NCI-H146 (cell line): Measurements from ENCODE around the gene CIITA.
"Not testable (repeated sequence)": the region's sequence is repeated elsewhere in the genome, so short reads cannot be mapped to it uniquely, and the experiment has no call there.

Source experiments
- DNase-seq: peaks from one replicate; lab custom pipeline; 2025; lab: John Stamatoyannopoulos, UW

Gene CIITA

DNA sequence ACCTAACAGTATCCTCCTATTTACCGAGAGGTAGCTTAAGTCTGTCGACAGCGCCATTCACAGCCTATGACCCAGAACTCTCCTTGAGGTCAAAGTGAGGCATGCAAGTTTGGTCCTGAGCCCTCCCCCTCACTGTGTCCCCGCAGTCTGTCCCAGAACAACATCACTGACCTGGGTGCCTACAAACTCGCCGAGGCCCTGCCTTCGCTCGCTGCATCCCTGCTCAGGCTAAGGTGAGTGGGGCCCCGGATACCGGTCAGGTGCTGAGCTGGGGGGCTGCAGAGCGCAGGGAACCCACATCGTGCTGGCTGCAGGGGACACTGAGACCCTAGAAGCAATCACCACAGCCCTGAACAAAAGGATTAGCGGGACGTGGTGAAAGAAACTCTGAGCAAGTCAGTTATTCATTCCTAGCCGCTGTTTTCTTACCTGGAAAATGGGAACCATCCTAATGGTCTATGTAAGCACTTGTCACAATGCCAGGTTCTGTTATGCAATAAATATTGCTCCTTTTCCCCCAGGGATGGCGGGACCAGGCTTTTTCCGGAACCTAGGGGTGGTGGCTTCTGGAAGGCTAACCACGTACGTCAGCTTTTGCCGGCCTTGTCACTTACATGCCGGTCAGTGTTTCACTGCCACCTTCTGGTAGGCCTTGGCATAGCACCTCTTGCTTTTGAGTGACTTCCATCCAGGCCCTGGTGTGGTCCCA, 41.4 kb downstream of the CIITA start:
- peak; percentile 83 for DNase-seq

- no peak for DNase-seq
These were observed 42.0 kb downstream of the CIITA start for GRCh38 chr16:10919003-10919351.

- DNase-seq = no peak
These were observed 43.9 kb downstream of the CIITA start for GRCh38 chr16:10920726-10921427.

GRCh38 chr16:10921536-10922327, 44.7 kb downstream of the CIITA start:
- DNase-seq = no peak

DNA sequence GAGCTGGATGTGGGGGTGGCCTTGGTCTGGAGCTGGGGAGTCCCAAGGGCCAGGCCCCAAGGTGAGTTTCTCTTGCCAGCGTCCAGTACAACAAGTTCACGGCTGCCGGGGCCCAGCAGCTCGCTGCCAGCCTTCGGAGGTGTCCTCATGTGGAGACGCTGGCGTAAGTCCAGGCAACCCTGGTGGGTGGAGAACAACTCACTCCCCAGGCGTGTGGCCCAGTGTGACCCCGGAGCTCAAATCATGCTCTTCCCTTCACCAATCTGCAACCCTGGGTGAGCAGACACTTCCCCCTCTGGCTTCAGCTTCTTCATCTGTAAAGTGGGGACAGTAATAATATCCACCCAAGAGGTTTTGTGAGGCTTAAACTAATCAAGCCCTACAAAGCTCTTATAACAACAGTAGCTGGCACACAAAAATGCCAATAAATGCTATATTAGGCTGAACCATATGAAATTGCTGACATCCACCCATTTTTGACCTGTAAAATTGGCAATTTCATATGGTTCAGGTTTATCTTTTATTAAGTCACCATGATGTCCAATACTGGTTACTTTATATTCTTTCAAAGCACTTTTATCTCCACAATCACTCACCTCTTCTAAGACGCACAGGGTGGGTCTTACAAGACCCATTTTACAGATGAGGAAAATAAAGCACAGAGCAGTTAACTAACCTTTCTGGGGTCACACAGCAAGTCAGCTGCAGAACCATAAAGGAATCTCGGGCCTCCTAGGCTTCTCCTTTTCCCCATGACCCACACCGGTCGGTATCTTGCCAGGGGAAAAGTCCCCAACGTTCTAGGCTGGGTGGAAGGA, 45.5 kb downstream of the CIITA start:
- DNase-seq = no peak

DNA sequence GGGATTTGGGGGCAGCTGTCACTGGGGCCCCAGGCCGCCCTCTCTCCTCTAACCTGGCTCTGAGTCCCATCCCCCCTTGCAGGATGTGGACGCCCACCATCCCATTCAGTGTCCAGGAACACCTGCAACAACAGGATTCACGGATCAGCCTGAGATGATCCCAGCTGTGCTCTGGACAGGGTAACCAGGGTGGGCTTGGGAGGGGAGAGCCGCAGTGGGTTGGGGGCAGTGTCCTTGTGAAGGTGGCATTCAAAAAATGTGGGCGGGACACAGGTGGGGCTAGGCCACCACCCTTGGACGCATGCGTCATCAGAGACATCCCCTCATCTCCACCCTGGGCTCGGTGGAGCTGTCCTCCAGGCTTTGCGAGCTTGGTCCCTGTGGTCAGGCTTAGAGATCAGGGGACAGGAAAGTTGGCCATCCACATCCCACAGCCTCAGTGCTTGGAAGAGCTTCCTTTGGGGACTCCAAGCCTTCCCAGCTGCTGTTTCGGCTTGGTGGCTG, 46.2 kb downstream of the CIITA start:
- no peak for DNase-seq

- DNase-seq = no peak
These were observed 46.7 kb downstream of the CIITA start for GRCh38 chr16:10923650-10924214.

DNA sequence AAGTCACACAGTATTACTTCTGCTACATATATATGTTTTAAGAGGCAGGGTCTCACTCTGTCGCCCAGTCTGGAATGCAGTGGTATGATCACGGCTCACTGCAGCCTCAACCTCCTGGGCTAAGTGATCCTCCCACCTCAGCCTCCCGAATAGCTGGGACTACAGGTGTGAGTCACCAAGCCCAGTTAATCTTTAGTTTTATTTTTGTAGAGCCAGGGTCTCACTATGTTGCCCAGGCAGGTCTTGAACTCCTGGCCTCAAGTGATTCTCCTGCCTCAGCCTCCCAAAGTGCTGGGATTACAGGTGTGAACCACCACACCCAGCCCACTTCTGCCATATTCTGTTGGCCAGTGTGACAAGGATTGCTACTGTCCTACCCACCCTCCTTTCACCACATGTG, 48.3 kb downstream of the CIITA start:
- DNase-seq = not testable (repeated sequence)

DNA sequence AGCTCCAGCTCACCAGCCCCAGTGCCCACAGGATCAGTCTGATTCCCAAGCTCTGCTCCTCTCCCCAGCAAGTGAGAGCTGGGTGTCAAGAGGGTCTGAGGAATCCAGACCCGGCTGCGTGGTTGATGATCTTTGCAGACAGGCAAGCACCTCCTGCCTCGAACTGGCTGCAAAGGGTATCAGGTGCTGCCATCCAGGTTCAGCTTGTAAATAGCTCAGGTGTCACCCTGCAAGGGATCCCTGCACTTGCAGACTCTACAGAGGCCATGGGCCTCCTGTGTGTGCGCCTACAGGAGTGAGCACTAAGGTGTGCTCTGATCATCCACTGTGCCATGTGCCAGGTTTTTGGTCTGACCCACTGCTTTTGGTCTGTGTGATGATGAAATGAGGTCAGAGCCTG, 49.1 kb downstream of the CIITA start:
- DNase-seq = no peak

- no peak for DNase-seq
These were observed 49.9 kb downstream of the CIITA start for GRCh38 chr16:10926867-10927266.

GRCh38 chr16:10927497-10928112, 50.6 kb downstream of the CIITA start:
- no peak for DNase-seq

GRCh38 chr16:10929097-10929496, 52.1 kb downstream of the CIITA start:
- DNase-seq = not testable (repeated sequence)

DNA sequence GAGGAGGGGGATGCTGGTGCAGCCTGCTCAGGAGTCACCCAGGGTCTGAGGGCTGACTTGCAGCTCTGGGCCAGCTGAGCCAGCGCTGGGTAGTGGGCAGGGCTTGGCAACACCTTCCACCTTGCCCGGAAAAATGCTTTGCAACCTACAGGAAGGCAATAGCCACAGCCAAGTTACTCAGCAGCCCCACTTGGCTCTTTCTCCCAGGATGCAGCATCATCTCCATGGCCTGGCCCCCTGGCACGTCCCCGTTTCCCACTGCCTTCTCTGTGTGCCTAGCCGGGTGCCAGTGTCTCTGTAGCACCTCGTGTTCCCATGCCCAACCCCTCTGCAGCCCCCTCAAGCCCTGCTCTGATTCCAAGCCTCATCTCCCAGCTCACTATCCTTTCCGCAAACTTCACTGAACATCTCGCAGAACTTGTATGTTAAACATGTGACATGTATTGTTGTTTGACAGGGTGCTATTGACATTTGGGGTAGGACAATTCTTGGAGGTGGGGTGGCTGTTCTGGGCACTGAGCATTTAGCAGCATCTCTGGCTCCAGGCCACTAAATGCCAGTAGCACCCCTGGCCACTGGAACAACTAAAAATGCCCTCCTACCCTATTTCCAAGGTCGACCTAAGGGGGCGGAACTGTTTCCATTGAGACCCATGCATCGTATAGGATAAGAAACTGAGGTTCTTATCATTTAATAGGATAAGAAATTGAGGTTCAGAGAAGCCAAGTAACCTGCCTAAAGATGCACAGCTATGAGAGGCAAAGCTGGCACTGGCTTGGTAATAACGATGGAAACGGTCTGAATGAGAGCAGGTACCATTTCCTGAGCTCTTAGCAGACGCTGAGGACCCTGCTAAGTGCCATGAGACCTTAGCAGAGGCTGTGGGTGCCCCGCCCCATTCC, 53.1 kb downstream of the CIITA start:
- DNase-seq = no peak

DNA sequence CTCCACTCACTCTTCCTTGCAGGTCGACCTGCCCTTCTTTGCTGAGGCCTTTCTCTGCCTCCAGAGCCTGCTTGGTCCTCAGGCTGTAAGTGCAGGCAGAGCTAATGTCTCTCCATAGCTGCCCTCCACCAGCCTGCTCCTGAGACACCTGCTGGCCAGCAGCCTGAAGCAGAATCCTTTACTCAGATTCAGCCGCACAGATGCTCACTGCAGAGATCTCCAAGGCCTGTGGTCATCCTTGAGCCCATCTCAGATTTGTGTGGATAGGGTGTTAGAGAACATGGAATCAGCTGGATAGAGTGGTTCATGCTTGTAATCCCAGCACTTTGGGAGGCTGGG, 53.7 kb downstream of the CIITA start:
- DNase-seq = no peak

GRCh38 chr16:10931134-10931533, 54.1 kb downstream of the CIITA start:
- DNase-seq = no peak

- no peak for DNase-seq
These were observed 55.1 kb downstream of the CIITA start for GRCh38 chr16:10931977-10932632.

DNA sequence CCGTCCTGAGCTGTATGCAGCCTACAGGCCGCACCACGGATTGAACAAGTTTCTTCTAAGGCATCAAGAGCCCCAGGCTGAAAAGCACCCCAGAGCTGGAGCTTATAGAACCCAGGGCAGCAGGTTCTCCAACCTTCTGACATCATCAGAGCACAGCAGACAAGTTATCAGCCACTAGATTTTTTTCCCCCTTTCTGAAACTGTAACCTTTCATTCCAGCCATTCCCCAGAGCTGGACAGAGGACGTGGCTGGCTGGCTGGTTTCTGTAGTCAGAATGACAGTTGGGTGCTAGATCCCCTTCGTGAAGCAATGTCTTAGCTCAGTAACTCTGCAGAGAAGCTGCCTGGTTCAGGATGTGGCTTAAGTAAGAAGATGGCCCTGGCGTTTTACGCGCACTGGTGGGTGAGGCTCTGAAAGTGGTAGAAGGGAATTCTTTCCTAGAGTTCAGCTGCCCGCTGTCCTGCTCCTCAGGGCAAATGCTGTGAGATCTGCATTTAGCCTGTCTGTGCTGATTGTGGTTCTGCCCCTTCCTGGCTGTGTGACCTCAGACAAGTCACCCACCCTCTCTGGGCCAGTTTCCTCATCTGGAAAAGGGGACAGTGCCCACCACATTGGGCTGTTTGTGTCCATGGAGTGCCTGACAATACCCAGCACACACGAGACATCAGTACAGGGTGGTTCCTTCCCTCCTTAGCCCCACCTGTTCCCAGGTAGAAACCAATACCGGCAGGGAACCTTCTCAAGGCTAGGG, 56.1 kb downstream of the CIITA start:
- no peak for DNase-seq

GRCh38 chr16:10933865-10934264, 56.9 kb downstream of the CIITA start:
- no peak for DNase-seq
